Left lung (tissue), 10 donors: ENCODE data around the gene GBGT1. TPM values are rescaled to one million over a fixed set of nuclear protein-coding genes. Genes with fewer than 3 reads are reported as not detected.
A peak's percentile ranks its signal among the peaks of the same experiment; 100 is the strongest.

Experiments
- ATAC-seq: fragments of 200-7000 bp; cut with Tn5 transposase; one replicate; pipeline ENCODE4 v1.9.1; 2020; ENCODE audit warnings: moderate library complexity
- DNase-seq, 4 donors: peaks; one replicate each; pipeline ENCODE4 v3.0.0-alpha.2; 2013 to 2020
- H3K27ac ChIP-seq, 2 donors: fragments of 200-600 bp; sonication (generic) in 1 of 2; one replicate each; pipeline versions ENCODE4 v1.5.0 to v1.8.0; 2020 to 2021
- H3K27me3 ChIP-seq, 2 donors: fragments of 200-600 bp; sonication (generic) in 1 of 2; one replicate each; pipeline versions ENCODE4 v1.5.0 to v1.8.0; 2020 to 2021
- H3K36me3 ChIP-seq, 2 donors: fragments of 200-600 bp; sonication (generic) in 1 of 2; one replicate each; pipeline versions ENCODE4 v1.5.0 to v1.8.0; 2020 to 2021
- H3K4me1 ChIP-seq, 2 donors: fragments of 200-600 bp; one replicate each; pipeline ENCODE4 v1.8.0; 2021
- H3K4me3 ChIP-seq, 2 donors: fragments of 200-600 bp; sonication (generic) in 1 of 2; one replicate each; pipeline versions ENCODE4 v1.5.0 to v1.8.0; 2020 to 2021; ENCODE audit warnings: mild to moderate bottlenecking in 1 of 2
- H3K9me3 ChIP-seq, 2 donors: fragments of 200-600 bp; sonication (generic) in 1 of 2; one replicate each; pipeline versions ENCODE4 v1.5.0 to v1.8.0; 2020 to 2021
- intact Hi-C, 2 donors: fragments of 100-400 bp; cut with DNase I; formaldehyde crosslinking; loops; one replicate each; pipeline versions ENCODE4 v1.11.2 to v1.14.2; 2022
- polyA plus RNA-seq, 6 donors: library from polyadenylated mRNA; unstranded; fragments of 120-200 nt; gene quantifications; one replicate each; pipeline ENCODE4 v1.2.1, GENCODE V29; 2013; ENCODE audit not compliant: insufficient read length in 6 of 6
- total RNA-seq, 2 donors: library from RNA; stranded (reverse); fragmentation: NEBNext Ultra II Directional; extraction: Animal tissue kit (Norgen Biotek cat#: 25700); gene quantifications; one replicate each; pipeline ENCODE4 v1.2.1, GENCODE V29; 2021
- TF ChIP-seq, protein P1 (sequence below), 2 donors: fragments of 200-600 bp; sonication (generic) in 1 of 2; IDR thresholded peaks; one replicate each; pipeline versions ENCODE4 v1.5.0 to v1.8.0; 2021; ENCODE audit warnings: antibody characterized with exemption in 2 of 2
- donor health status: DM: no; HTN: yes; CAD: no.
- donor health status: DM: no; HTN: no; CAD: no.

Gene GBGT1
- total and polyA plus RNA-seq, 8 donors = 2.7 to 45.1 (median 4.9) TPM

- peaks cover 0 to 98% of the 10 kb centered on the region in 2 donors for H3K36me3 ChIP-seq
Measured at GRCh38 chr9:133104718-133105460, 58.8 kb downstream of the GBGT1 start.

GRCh38 chr9:133103987-133104505 lies 59.7 kb downstream of the GBGT1 start:
- Histone ChIP-seq H3K27me3 (no peaks in the 10 kb centered on the region), H3K27ac (peak overlapping the region in 1 of 2 donors; percentile 18), H3K36me3 (peaks cover 0 to 98% of the 10 kb centered on the region in 2 donors), H3K4me3 (no peak overlapping the region), H3K9me3 (no peaks in the 10 kb centered on the region), H3K4me1 (peaks cover 0 to 8% of the 10 kb centered on the region in 2 donors)
- intact Hi-C loops = loop anchor here in 1 of 2 donors (5.0 kb wide), 1 partner anchor 43 kb away; no protein-coding TSS in a partner anchor
- TF ChIP-seq, protein P1, sequence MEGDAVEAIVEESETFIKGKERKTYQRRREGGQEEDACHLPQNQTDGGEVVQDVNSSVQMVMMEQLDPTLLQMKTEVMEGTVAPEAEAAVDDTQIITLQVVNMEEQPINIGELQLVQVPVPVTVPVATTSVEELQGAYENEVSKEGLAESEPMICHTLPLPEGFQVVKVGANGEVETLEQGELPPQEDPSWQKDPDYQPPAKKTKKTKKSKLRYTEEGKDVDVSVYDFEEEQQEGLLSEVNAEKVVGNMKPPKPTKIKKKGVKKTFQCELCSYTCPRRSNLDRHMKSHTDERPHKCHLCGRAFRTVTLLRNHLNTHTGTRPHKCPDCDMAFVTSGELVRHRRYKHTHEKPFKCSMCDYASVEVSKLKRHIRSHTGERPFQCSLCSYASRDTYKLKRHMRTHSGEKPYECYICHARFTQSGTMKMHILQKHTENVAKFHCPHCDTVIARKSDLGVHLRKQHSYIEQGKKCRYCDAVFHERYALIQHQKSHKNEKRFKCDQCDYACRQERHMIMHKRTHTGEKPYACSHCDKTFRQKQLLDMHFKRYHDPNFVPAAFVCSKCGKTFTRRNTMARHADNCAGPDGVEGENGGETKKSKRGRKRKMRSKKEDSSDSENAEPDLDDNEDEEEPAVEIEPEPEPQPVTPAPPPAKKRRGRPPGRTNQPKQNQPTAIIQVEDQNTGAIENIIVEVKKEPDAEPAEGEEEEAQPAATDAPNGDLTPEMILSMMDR (IDR thresholded peaks at IDR 0.05) = no peak
- ATAC-seq (peak; percentile 3), DNase-seq (peak in 2 of 4 donors; percentile 29 to 65)

More at GRCh38 chr9:133104718-133105460, 58.8 kb downstream of the GBGT1 start:
- no peaks in the 10 kb centered on the region for H3K27me3 ChIP-seq
- TF ChIP-seq, protein P1 (IDR thresholded peaks at IDR 0.05) = no peak
- intact Hi-C loops = loop anchor here in 1 of 2 donors (5.0 kb wide), 1 partner anchor 42 kb away; no protein-coding TSS in a partner anchor
- H3K9me3 ChIP-seq = no peaks in the 10 kb centered on the region
- DNase-seq = peak in 2 of 4 donors; percentile 22 to 58
- ATAC-seq = no peak
- no peak overlapping the region for H3K4me3 ChIP-seq
- H3K4me1 ChIP-seq = peaks cover 0 to 8% of the 10 kb centered on the region in 2 donors
- no peak overlapping the region for H3K27ac ChIP-seq

GRCh38 chr9:133103183-133103986 lies 60.3 kb downstream of the GBGT1 start:
- no peaks in the 10 kb centered on the region for H3K9me3 ChIP-seq
- DNase-seq (peak in 3 of 4 donors; percentile 55 to 93 (median 64)), ATAC-seq (peak; percentile 87)
- H3K4me3 ChIP-seq = no peak overlapping the region
- peak overlapping the region in 1 of 2 donors; percentile 18 for H3K27ac ChIP-seq
- TF ChIP-seq, protein P1 (IDR thresholded peaks at IDR 0.05) = peak; percentile 94 to 96
- H3K36me3 ChIP-seq = peaks cover 0 to 98% of the 10 kb centered on the region in 2 donors
- intact Hi-C loops = loop anchor here in 1 of 2 donors (5.0 kb wide), 1 partner anchor 44 kb away; no protein-coding TSS in a partner anchor
- H3K27me3 ChIP-seq = no peaks in the 10 kb centered on the region
- peaks cover 0 to 8% of the 10 kb centered on the region in 2 donors for H3K4me1 ChIP-seq

Other genes starting within 250 kb of the GBGT1 start
- 10 to 100 TPM; 45.7 to 48.0 TPM for gene TSC1, start 219.3 kb downstream of the GBGT1 start, total RNA-seq
- gene TSC1, start 219.3 kb downstream of the GBGT1 start, polyA plus RNA-seq = 10 to 100 TPM; 44.4 to 60.3 (median 52.3) TPM
- under 1 TPM; 0.18 to 0.90 TPM for gene GFI1B, start 185.2 kb downstream of the GBGT1 start, total RNA-seq
- 1 to 10 TPM in 5 of 6 donors, under 1 TPM in 1; 0.77 to 1.4 (median 1.3) TPM for gene GFI1B, start 185.2 kb downstream of the GBGT1 start, polyA plus RNA-seq
- gene GTF3C5, start 132.9 kb downstream of the GBGT1 start, total RNA-seq = 10 to 100 TPM; 37.3 to 41.5 TPM
- 10 to 100 TPM; 65.1 to 69.5 (median 66.8) TPM for gene GTF3C5, start 132.9 kb downstream of the GBGT1 start, polyA plus RNA-seq
- gene CEL, start 101.9 kb downstream of the GBGT1 start, total RNA-seq = 1 to 10 TPM in 1 of 2 donors, under 1 TPM in 1; 0.47 to 1.1 TPM
- gene CEL, start 101.9 kb downstream of the GBGT1 start, polyA plus RNA-seq = 1 to 10 TPM; 1.5 to 2.6 (median 2.2) TPM
- gene RALGDS, start 42.7 kb downstream of the GBGT1 start, total RNA-seq = 10 to 100 TPM; 56.4 to 58.9 TPM
- gene RALGDS, start 42.7 kb downstream of the GBGT1 start, polyA plus RNA-seq = 10 to 100 TPM; 43.5 to 54.3 (median 48.2) TPM
- not detected for gene OBP2B, start 45.3 kb upstream of the GBGT1 start, total RNA-seq
- gene OBP2B, start 45.3 kb upstream of the GBGT1 start, polyA plus RNA-seq = not detected
- gene ABO, start 111.3 kb upstream of the GBGT1 start, total RNA-seq = 1 to 10 TPM; 5.7 to 7.9 TPM
- gene ABO, start 111.3 kb upstream of the GBGT1 start, polyA plus RNA-seq = 1 to 10 TPM; 2.6 to 6.3 (median 4.3) TPM
- 10 to 100 TPM; 10.9 to 16.7 TPM for gene SURF6, start 172.3 kb upstream of the GBGT1 start, total RNA-seq
- 10 to 100 TPM; 25.6 to 31.4 (median 26.6) TPM for gene SURF6, start 172.3 kb upstream of the GBGT1 start, polyA plus RNA-seq
- 10 to 100 TPM; 21.8 to 29.2 TPM for gene MED22, start 184.2 kb upstream of the GBGT1 start, total RNA-seq
- gene MED22, start 184.2 kb upstream of the GBGT1 start, polyA plus RNA-seq = 10 to 100 TPM; 23.2 to 28.2 (median 26.3) TPM
- 1,000 to 10,000 TPM; 1,624 to 1,706 TPM for gene RPL7A, start 184.3 kb upstream of the GBGT1 start, total RNA-seq
- gene RPL7A, start 184.3 kb upstream of the GBGT1 start, polyA plus RNA-seq = 1,000 to 10,000 TPM; 2,858 to 3,322 (median 3,107) TPM
- 10 to 100 TPM; 40.4 to 46.1 TPM for gene SURF1, start 192.6 kb upstream of the GBGT1 start, total RNA-seq
- gene SURF1, start 192.6 kb upstream of the GBGT1 start, polyA plus RNA-seq = 10 to 100 TPM; 27.9 to 35.2 (median 30.2) TPM
- gene SURF2, start 192.6 kb upstream of the GBGT1 start, total RNA-seq = 10 to 100 TPM; 11.8 to 16.2 TPM
- gene SURF2, start 192.6 kb upstream of the GBGT1 start, polyA plus RNA-seq = 10 to 100 TPM; 14.9 to 23.0 (median 16.8) TPM
- 100 to 1,000 TPM; 232 to 252 TPM for gene SURF4, start 212.1 kb upstream of the GBGT1 start, total RNA-seq
- 100 to 1,000 TPM; 117 to 155 (median 122) TPM for gene SURF4, start 212.1 kb upstream of the GBGT1 start, polyA plus RNA-seq
- under 1 TPM; 0.82 to 0.99 TPM for gene STKLD1, start 212.5 kb upstream of the GBGT1 start, total RNA-seq
- gene STKLD1, start 212.5 kb upstream of the GBGT1 start, polyA plus RNA-seq = 1 to 10 TPM; 3.0 to 6.1 (median 3.6) TPM